Duodenal mucosa (tissue), 2 donors: ENCODE measurements around the gene ATG14.
"Not testable (repeated sequence)": the region's sequence is repeated elsewhere in the genome, so short reads cannot be mapped to it uniquely, and the experiment has no call there.

ENCODE experiments used
- H3K27ac ChIP-seq: one replicate; pipeline ENCODE4 v1.7.0; 2013; ENCODE audit warnings: low read depth, low read length
- H3K27me3 ChIP-seq, 2 donors: one replicate each; pipeline ENCODE4 v1.7.0; 2013; ENCODE audit warnings: low read length in 2 of 2, control low read depth in 1 of 2; ENCODE audit not compliant: insufficient read depth in 2 of 2, control insufficient read depth in 1 of 2
- H3K36me3 ChIP-seq, 2 donors: one replicate each; pipeline ENCODE4 v1.7.0; 2013; ENCODE audit warnings: low read length in 2 of 2, control low read depth in 1 of 2; ENCODE audit not compliant: insufficient read depth in 2 of 2, control insufficient read depth in 1 of 2
- H3K4me1 ChIP-seq, 2 donors: one replicate each; pipeline ENCODE4 v1.7.0; 2013; ENCODE audit warnings: low read length in 2 of 2, control low read depth in 1 of 2; ENCODE audit not compliant: insufficient read depth in 2 of 2, control insufficient read depth in 1 of 2
- H3K4me3 ChIP-seq, 2 donors: one replicate each; pipeline ENCODE4 v1.7.0; 2013; ENCODE audit warnings: low read length in 2 of 2, low read depth in 1 of 2
- H3K9ac ChIP-seq, 2 donors: one replicate each; pipeline ENCODE4 v1.7.0; 2013; ENCODE audit warnings: low read length in 2 of 2, low read depth in 1 of 2
- H3K9me3 ChIP-seq, 2 donors: one replicate each; pipeline ENCODE4 v1.7.0; 2013; ENCODE audit warnings: low read length in 2 of 2, control low read depth in 1 of 2; ENCODE audit not compliant: control insufficient read depth in 1 of 2

The ATG14 gene

GRCh38 chr14:55411426-55412389 lies at the start of gene ATG14:
TSS of gene ATG14 (minus strand) at chr14:55411830. CDS start at chr14:55411822, 8 bp downstream.
- H3K27me3 ChIP-seq, result no peaks in the 10 kb centered on the region
- H3K4me3 ChIP-seq, result peak within 1 kb of the TSS; percentile 87 to 96
- peak within 1 kb of the TSS; percentile 88 to 93 for H3K9ac ChIP-seq
- peaks cover 0 to 2% of the 10 kb centered on the region in 2 donors for H3K36me3 ChIP-seq
- peaks cover 18 to 19% of the 10 kb centered on the region in 2 donors for H3K4me1 ChIP-seq
- no peaks in the 10 kb centered on the region for H3K9me3 ChIP-seq
- peak within 1 kb of the TSS; percentile 71 for H3K27ac ChIP-seq

DNA sequence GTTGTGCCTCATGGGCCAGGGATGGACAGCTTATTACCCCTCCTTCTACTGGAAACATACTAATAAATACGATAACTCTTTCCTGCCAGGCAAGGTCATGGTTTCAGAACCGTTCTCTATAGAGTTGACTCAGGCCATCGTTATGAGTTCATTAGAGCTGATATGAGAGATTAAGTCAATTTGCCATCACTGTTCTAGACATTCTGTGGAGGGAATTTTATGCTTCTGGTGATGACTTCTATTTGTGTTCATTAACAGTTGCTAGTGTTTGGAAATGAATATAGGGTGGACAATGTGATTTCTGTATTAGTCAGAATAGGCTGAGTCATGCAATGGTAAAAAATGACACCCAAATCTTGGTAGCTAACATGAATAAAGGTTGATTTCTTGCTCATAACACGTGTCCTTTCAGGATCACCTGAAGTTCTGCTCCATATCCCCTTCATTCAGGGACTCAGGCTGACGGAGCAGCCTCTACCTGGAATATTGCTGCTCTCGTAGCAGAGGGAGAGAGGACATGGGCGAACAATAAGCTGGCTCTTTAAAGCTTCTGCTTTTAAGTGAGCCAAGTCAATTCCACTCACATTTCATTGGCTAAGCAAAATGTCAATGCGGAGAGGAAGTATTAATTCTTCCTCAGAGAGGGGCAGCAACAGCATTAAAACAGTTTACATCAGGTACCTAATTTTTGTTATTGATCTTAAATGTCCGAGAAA lies 47.3 kb upstream of the ATG14 start:
- Histone ChIP-seq H3K36me3 (no peaks in the 10 kb centered on the region), H3K4me3 (no peak overlapping the region), H3K27me3 (no peaks in the 10 kb centered on the region), H3K4me1 (peaks cover 10 to 11% of the 10 kb centered on the region in 2 donors), H3K9ac (no peak overlapping the region), H3K9me3 (no peaks in the 10 kb centered on the region), H3K27ac (no peak overlapping the region)

DNA sequence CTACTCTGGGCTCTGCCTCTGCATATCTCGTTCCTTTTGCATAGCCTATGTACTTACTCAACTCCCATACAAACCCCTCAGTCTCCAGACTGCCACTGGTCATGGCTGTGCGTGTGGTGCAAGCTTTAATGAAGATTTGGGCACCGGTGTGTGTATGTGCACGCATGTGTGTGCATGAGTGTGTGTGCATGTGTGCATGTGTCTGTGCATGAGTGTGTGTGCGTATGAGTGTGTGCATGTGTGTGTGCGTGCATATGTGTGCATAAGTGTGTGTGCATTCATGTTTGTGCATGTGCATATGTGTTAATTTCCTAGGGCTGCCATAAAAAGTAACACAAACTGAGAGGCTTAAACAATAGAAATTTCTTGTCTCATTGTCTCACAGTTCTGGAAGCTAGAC lies 45.9 kb upstream of the ATG14 start:
- H3K27me3 ChIP-seq, result no peaks in the 10 kb centered on the region

GRCh38 chr14:55456411-55456810 lies 44.8 kb upstream of the ATG14 start:
- not testable (repeated sequence) for H3K4me3 ChIP-seq, H3K27ac ChIP-seq
- peaks cover 16 to 21% of the 10 kb centered on the region in 2 donors for H3K4me1 ChIP-seq

More for the DNA sequence above, 45.9 kb upstream of the ATG14 start:
- no peak overlapping the region for H3K27ac ChIP-seq
- no peak overlapping the region for H3K4me3 ChIP-seq
- H3K36me3 ChIP-seq, result no peaks in the 10 kb centered on the region
- no peaks in the 10 kb centered on the region for H3K9me3 ChIP-seq
- no peak overlapping the region for H3K9ac ChIP-seq
- peaks cover 14 to 16% of the 10 kb centered on the region in 2 donors for H3K4me1 ChIP-seq

GRCh38 chr14:55454264-55455002 lies 42.8 kb upstream of the ATG14 start:
- Histone ChIP-seq H3K4me1 (peaks cover 16 to 27% of the 10 kb centered on the region in 2 donors), H3K27ac (no peak overlapping the region), H3K9me3 (no peaks in the 10 kb centered on the region), H3K9ac (peak overlapping the region in 1 of 2 donors; percentile 13), H3K4me3 (peak overlapping the region; percentile 34 to 37), H3K27me3 (no peaks in the 10 kb centered on the region), H3K36me3 (no peaks in the 10 kb centered on the region)

More at GRCh38 chr14:55456411-55456810, 44.8 kb upstream of the ATG14 start:
- not testable (repeated sequence) for H3K27me3 ChIP-seq, H3K9me3 ChIP-seq, H3K9ac ChIP-seq, H3K36me3 ChIP-seq

DNA sequence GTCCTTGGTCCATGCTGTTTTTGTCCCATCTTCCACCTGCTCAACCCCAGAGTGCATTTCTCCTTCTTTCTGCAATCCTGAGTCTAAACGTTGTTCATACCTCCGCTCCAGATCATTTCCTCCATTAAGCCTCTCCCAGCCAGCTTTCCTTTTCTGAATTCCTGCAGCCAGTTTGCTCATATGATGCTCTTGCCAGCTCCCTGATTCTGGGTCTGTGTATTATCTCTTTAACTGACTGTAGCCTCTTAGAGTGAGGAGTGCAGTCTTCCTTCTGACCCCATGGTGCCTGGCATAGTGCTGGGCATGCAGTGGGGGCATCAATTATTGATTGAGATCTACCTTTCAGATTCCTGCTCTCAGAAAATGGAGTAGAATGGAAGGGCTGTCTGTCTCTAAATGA lies 40.3 kb upstream of the ATG14 start:
- no peak overlapping the region for H3K9ac ChIP-seq
- H3K4me1 ChIP-seq, result peaks cover 16 to 27% of the 10 kb centered on the region in 2 donors
- H3K9me3 ChIP-seq, result no peaks in the 10 kb centered on the region
- no peaks in the 10 kb centered on the region for H3K27me3 ChIP-seq
- no peak overlapping the region for H3K27ac ChIP-seq
- no peaks in the 10 kb centered on the region for H3K36me3 ChIP-seq
- no peak overlapping the region for H3K4me3 ChIP-seq

DNA sequence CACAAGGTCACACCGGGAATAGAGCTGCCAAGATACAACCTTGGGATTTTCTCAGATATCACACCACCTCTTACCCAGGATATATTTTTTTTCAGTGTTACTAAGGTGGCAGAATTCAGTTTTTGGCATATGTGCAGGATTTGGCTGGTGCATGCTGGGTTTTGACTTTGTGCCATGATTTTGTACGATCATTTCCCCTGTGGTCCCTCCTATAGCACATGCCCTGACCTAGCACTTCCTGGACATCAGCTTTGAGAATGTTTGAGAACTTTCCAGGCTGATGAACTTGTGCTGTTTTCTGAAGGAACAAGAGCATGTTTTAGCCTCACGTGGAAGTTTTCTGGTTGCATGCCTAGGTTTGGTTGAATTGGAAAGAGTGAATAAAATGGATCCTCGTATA lies 39.8 kb upstream of the ATG14 start:
- no peak overlapping the region for H3K27ac ChIP-seq

GRCh38 chr14:55450987-55451386 lies 39.4 kb upstream of the ATG14 start:
- Histone ChIP-seq H3K27ac (no peak overlapping the region), H3K36me3 (no peaks in the 10 kb centered on the region), H3K9me3 (no peaks in the 10 kb centered on the region), H3K4me3 (no peak overlapping the region), H3K27me3 (no peaks in the 10 kb centered on the region), H3K9ac (no peak overlapping the region), H3K4me1 (peaks cover 16 to 27% of the 10 kb centered on the region in 2 donors)

More for the DNA sequence above, 39.8 kb upstream of the ATG14 start:
- Histone ChIP-seq H3K9ac (no peak overlapping the region), H3K4me1 (peaks cover 16 to 27% of the 10 kb centered on the region in 2 donors), H3K4me3 (no peak overlapping the region), H3K27me3 (no peaks in the 10 kb centered on the region), H3K36me3 (no peaks in the 10 kb centered on the region), H3K9me3 (no peaks in the 10 kb centered on the region)

DNA sequence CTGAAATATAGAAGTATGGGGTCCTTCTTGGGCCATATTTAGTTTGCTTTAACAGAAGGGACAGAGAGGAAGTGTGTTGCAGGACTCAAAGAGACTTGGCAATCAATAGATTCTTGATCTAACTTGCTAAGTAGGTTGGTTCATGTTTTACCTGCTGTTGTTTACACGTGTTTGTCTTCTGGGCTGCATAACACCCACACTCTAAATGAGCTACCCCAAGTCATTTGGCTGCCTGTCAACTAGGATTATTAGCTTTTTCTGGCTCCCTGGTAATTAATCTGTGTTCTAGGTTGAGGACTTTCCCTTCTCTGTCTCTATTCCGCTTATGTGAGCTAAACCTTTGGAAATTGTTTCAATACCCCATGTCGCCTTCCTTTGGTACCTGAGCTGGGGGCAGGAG lies 38.9 kb upstream of the ATG14 start:
- H3K36me3 ChIP-seq, result no peaks in the 10 kb centered on the region
- H3K9ac ChIP-seq, result no peak overlapping the region
- H3K27me3 ChIP-seq, result no peaks in the 10 kb centered on the region
- H3K4me3 ChIP-seq, result no peak overlapping the region
- no peak overlapping the region for H3K27ac ChIP-seq
- H3K4me1 ChIP-seq, result peaks cover 16 to 27% of the 10 kb centered on the region in 2 donors
- no peaks in the 10 kb centered on the region for H3K9me3 ChIP-seq
